ENCODE data around the gene ZFR2.
"Not testable (repeated sequence)": the region's sequence is repeated elsewhere in the genome, so short reads cannot be mapped to it uniquely, and the experiment has no call there.

Gene ZFR2

GRCh38 chr19:3868770-3869456 lies at the start of gene ZFR2:
Gene ZFR2 (minus strand): TSS chr19:3869038. CDS start chr19:3869017, 21 bp downstream.
- DNase-seq = no peak

DNA sequence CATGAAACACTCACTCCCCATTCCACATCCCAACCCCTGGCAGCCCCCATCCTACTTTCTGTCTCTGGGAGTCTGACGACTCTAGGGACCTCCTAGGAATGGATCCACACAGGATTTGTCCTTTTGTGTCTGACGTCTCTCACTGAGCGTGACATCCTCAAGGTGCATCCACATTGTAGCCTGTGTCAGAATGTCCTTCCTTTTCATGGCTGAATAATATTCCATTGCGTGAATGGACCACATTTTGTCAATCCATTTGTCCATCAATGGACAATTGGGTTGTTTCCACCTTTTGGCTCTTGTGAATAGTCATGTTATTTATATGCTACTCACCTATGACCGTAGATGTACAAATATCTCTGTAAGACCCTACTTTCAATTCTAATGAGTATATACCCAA lies 47.2 kb upstream of the ZFR2 start:
- no peak for DNase-seq

DNA sequence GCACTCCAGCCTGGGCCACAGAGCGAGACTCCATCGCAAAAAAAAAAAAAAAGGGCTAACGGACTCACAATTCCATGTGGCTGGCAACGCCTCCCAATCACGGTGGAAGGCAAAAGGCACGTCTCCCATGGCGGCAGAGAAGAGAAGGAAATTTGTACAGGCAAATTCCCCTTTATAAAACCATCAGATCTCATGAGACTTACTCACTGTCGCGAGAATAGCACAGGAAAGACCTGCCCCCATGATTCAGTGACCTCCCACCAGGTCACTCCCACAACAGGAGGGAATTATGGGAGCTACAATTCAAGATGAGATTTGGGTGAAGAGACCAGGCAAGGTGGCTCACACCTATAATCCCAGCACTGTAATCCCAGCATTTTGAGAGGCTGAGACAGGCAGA lies 45.4 kb upstream of the ZFR2 start:
- no peak for DNase-seq

GRCh38 chr19:3910105-3910504 lies 41.3 kb upstream of the ZFR2 start:
- no peak for DNase-seq

GRCh38 chr19:3908266-3909054 lies 39.6 kb upstream of the ZFR2 start:
- DNase-seq = no peak

- DNase-seq = no peak
These were observed 38.9 kb upstream of the ZFR2 start for GRCh38 chr19:3907626-3908265.

- no peak for DNase-seq
These were observed 35.4 kb upstream of the ZFR2 start for GRCh38 chr19:3904233-3904632.

- no peak for DNase-seq
These were observed 33.6 kb upstream of the ZFR2 start for GRCh38 chr19:3902317-3902973.

DNA sequence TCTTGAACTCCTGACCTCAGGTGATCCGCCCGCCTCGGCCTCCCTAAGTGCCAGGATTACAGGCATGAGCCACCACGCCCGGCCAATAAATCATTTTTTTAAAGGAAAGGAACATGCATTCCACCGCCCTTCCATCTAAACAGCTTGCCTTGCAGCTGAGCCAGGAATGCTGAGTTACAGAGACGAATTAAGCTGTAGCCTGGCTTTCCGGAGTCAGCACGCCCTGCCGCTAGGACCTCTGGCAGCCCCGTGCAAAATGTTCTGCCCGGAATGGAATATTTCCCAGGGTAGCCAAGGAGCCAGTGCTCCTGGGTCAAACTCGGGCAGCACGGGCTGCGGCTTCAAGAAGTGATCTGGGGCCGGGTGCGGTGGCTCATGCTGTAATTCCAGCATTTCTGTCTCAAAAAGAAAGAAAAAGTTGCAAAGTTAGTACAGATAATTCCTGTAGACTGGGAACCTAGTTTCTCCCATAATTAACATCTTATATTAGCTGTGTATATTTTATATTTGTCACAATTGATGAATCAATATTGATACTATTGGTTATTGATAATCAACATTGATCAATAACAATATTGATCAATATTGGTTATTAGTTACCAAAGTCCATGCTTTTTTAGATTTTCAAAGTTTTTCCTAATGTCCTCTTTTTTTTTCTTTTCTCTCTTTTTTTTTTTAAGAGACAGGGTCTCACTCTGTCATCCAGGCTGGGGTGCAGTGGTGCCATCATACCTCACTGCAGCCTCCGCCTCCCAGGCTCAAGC lies 30.9 kb upstream of the ZFR2 start:
- no peak for DNase-seq

DNA sequence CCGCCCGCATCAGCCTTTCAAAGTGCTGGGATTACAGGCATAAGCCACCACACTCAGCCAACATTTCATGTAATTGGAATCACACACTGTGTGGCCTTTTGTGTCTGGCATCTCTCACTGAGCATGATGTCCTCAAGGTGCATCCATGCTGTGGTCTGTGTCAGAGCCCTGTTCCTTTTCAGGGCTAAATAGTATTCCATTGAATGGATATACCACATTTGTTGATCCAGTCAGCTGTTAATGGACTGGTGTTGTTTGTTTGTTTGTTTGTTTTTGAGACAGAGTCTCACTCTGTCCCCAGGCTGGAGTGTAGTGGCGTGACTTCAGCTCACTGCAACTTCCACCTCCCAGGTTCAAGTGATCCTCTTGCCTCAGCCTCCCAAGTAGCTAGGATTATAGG lies 29.6 kb upstream of the ZFR2 start:
- DNase-seq = no peak

DNA sequence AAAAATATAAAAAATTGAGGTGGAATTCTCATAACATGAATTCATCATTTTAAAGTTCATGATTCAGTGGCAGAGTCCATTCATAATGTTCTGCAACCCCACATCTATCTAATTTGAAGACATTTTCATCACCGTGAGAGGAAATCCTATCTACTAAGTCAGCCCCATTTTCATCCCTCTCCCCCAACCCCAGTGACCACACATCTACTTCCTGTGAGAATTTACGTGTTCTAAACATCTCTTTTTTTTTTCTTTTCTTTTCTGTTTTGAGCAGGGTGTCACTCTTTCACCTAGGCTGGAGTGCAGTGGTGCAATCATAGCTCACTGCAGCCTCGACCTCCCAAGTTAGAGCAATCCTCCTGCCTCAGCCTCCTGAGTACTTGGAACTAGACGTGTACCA lies 29.1 kb upstream of the ZFR2 start:
- no peak for DNase-seq

GRCh38 chr19:3895788-3896187 lies 26.9 kb upstream of the ZFR2 start:
- DNase-seq = no peak

DNA sequence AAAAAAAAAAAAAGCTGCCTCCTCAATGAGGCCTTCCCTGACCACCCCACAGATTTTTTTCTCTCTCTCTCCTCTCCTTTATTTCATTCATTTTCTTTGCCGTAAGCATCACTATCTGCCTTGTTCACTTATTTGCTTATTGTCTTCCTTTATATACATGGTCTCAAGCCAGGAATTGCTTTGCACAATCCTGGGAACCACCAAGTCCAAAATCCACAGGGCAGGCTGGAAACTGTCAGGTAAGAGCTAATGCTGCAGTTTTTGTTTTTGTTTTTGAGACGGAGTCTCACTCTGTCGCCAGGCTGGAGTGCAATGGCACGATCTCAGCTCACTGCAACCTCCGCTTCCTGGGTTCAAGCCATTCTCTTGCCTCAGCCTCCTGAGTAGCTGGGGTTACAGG lies 26.1 kb upstream of the ZFR2 start:
- DNase-seq = not testable (repeated sequence)

GRCh38 chr19:3893509-3894179 lies 24.8 kb upstream of the ZFR2 start:
- no peak for DNase-seq

DNA sequence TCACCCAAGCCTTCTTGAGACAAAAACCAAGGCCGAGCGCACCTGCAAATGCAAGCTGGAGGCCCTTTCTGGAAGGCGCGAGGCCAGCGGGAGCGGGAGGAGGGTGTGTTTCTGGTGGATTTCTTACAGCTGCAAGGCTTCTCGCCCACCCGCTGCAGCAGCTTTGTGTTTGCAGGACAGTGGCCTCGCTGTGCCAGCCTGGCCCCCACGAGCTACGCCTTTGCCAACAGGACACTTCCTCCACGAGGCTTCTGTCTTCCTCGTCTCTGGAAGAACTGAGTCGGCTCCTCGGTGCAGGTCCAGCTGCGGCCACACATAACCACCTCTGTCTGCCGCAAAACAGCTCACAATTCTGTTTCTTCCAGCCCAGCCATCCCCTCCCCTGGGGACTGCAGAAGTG lies 21.8 kb upstream of the ZFR2 start:
- DNase-seq = no peak

- no peak for DNase-seq
These were observed 13.2 kb upstream of the ZFR2 start for GRCh38 chr19:3882041-3882384.

DNA sequence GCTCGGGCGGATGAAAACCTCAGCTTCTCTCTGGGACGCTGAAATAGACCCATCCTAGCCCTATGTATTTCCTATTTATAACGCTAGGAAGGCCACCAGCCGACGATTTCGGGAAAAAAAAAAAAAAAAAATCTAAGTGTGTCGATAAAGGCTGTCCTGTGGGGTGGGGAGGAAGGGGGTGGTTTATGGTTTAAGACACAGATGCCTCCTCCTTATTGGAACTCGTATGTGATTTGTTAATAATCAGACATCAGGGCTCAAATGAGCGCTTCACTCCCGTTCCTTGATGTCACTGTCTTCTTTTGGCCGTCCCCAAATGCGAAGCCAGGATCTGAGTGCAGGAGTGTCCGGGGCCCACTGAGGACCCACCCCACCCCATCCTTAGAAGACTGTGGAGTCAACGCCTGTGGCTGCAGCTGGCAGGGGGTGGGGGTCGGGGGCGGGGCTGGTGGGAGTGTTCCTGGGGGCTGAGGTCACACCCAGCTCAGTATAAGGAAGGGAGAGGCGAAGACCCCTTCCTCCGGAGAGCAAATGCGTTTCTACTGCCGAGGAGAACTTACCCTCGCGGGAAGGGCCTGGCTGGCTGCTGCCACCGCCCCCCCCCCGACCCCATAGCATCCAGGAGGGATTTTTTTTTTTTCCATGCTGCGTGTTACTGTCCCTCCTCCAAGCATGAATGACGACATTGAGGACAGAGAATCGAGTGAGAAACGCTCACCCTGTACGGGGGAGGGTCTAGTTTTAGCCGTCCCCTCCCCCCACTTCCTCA lies 12.6 kb upstream of the ZFR2 start:
- no peak for DNase-seq

- DNase-seq = no peak
These were observed 11.8 kb upstream of the ZFR2 start, which contains the start of gene ATCAY for GRCh38 chr19:3880471-3881271. Gene ATCAY (plus strand): TSS chr19:3880685. CDS start chr19:3885768, 5,083 bp downstream.

DNA sequence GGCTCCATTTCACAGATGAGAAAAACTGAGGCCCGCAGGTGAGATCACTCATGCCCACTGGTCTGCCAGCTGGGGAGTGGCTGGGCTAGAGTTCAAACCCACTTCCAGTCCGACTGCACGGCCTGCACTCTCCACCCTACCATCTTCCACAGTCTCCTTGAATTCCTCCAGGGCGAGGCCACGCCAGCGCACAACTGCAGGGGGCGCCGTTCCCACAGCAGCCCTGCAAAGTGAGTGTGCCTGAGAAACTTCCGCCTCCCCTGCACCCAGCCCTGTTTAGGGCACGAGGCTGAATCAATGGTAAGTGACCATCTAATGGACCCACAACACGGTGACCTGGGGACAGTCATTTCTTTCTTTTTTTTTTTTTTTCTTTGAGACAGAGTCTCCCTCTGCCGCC lies 10.8 kb upstream of the ZFR2 start:
- no peak for DNase-seq

GRCh38 chr19:3874695-3875094 lies 5.9 kb upstream of the ZFR2 start:
- not testable (repeated sequence) for DNase-seq

Measured in GOT3 (cell line).